ENCODE data around the gene KRT34.

The KRT34 gene

DNA sequence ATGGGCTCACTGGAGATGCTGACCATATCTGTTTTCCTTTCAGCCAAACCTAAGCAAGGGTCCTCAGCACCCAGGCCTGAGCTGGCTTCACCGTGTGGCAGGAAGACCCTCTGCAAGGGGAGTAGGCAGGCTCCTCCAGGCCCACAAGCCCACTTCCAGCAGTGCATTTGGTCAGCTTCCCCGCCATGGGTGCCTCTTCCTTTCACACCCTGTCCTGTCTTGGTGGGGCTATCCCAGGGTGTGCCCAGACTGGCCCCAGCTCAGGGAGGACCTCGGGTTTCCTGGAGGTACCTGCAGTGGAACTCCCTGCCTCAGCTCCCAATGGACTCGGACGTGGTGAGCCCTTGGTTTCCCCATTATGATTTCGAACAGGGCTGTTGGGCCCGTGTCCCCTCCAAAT, 53.9 kb downstream of the KRT34 start:
- no peak for DNase-seq

Measured in NCI-H774 (cell line).